CD1c-positive myeloid dendritic cell (primary cell): ENCODE measurements around the gene AMPD3.
A peak's percentile ranks its signal among the peaks of the same experiment; 100 is the strongest.

ENCODE experiments used
- DNase-seq: peaks from one replicate; pipeline ENCODE4 v3.0.0-alpha.2; 2016; ENCODE audit errors: extremely low spot score

Gene AMPD3

DNA sequence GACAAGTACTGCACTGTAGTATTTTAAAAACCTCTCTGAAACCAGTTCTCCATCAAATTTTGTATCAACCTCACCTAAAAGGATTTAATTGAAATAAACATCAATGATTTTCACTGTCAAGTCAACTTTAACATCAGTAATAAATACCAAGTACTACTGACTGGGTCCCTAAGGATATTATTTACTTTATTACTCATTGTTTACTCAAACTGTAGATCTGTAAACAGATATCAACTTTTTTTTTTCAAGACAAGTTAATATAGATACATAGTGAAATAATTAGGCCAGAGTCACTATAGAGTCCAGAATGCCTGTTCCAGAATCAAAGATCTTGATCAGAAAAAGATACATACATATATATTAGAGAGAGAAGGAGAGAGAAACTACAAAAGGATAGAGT, 84.3 kb downstream of the AMPD3 start:
- DNase-seq = no peak

DNA sequence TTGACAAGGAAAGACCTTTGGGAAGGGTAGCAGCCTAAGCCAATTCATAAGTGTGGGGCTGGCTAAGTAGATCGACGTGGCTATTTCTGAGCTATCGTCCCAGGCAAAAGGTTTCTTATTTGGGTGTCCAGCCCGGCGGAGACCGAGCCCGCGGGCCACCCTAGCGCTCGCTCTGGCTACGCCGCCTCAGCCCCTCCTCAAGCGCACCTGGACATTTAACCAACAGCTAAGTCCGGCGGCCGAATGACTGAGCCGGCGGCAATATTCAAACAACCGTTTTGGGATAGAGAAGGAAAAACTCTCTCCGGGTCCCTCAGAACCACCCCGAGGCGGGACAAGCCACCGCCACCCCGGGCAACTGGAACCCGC, 85.5 kb downstream of the AMPD3 start:
- DNase-seq = no peak

DNA sequence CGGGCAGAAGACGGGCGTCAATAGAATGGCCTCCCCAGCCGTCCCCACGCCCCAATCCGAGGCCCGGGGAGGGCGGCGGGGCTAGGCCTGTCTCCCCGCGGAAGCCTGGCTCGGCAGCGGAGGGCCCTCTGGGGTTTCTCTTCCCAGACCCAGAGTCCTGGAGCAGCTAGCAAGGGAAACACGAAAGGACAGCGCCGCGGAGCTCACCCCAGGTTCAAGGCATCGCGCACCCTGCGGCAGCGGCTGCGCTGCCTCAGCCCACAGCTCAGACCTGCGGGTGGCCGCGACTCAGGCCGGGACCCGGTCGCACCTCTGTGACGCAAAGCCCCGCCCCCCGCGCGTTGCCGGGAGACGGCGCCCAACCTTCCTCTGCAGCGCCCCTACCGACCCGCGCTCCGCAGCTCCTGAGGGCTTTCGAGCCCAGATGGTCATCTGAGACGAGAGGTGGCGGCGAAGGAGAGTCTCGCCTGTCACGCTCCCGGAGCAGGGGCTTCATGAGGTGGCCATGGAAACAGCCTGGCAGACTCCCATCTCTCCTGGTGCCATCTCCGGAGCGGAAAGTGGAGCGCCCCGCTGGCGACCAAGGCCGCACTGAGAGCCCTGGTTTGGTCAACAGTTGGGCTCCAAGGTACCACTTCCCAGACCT, 86.0 kb downstream of the AMPD3 start, which contains the start of gene RNF141:
Gene RNF141 (minus strand): TSS at position 273 of the 646 bp plus-strand sequence. CDS start 7,029 bp downstream, outside the sequence.
- peak; percentile 96 for DNase-seq

DNA sequence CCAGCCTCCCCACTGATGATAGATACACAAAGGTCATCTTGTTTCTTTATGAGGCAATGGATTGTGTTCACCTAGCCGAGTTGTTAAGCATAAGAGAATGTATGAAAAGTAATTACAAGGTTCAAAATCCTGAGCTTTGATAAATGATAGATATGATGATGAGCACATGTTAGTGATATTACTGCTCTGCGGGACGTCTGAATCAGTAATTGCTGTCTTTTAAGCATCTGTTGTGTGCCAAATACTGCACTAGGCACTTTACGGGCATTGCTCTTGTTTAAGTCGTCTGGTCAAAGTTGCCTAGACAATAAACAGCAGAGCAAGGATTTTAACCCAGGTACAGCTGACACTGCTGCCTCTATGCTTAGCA, 86.5 kb downstream of the AMPD3 start:
- no peak for DNase-seq

DNA sequence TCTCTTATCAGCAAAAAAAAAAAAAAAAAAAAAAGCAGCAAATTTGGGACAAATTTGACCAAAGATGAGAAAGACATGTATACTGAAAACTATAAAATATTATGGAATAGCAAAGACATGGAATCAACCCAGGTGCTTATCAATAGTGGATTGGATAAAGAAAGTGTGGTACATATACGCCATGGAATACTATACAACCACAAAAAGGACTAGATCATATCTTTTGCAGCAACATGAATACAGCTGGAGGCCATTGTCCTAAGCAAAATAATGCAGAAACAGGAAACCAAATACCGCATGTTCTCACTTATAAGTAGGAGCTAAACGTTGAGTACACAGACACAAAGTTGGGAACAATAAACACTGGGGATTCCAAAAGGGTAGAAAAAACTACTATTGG, 87.7 kb downstream of the AMPD3 start:
- DNase-seq = no peak

DNA sequence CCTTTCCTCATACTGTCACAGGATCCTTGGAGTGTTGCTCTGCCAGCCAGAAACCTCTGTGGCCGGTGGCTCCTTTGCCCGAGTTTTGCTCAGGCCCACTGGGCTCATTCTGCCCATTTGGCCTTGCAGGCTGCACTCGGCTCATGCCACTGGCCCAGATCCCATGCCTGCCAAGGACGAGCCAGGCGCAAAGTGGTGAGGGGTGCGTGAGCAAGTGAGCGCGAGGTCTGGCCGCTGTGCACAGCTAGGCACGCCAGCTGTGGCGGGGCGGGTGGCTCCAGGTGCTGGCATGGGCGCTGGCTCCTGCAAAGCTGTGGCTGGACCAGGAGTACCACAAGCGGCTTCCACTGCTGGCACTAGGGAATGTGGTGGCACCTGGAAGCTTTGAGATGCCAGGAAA, 88.7 kb downstream of the AMPD3 start:
- no peak for DNase-seq

DNA sequence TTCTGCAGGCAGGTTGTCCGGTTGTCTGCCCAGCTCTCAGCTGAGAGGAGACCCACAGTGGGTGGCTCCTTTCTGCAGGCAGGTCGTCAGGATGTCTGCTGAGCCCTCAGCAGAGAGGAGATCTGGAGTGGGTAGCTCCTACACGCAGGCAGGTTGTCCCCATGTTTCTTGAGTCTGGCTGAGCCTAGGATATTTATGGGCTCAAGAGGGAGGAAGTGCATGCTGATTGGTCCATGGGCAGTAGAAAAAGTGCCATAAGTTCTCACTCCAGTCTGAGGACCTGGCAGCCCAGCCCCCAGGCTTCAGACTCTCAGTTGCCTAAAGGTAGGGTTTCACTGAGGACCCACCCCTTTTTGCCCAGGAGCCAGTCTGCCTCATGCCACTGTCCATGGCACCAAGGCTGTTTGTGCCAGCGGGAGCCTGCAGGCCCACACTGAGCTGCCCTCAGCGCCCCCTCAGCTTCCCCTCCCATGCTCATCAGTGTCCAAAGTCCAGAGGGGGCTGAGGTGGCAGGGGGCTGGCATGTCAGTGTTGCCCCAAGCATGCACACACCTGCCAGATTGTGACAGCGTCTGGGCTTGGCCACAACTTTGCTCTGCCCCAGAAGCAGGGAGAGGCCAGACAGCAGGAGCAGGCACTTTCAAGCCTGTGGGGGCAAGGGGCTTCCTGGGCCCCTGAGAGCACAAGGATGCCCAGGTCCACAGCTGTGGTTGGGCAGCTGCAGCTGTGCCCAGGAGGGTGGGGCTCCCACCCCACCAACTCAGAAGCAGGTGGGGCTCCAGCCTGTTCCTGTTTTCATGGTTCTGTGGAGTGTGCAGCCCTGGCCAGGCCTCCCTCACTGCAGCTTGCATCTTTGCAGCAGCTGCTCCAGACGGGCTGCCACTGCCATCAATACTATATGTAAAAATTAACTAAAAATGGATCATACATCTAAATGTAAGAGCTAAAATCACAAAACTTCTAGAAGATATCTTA, 89.7 kb downstream of the AMPD3 start:
- DNase-seq = no peak

DNA sequence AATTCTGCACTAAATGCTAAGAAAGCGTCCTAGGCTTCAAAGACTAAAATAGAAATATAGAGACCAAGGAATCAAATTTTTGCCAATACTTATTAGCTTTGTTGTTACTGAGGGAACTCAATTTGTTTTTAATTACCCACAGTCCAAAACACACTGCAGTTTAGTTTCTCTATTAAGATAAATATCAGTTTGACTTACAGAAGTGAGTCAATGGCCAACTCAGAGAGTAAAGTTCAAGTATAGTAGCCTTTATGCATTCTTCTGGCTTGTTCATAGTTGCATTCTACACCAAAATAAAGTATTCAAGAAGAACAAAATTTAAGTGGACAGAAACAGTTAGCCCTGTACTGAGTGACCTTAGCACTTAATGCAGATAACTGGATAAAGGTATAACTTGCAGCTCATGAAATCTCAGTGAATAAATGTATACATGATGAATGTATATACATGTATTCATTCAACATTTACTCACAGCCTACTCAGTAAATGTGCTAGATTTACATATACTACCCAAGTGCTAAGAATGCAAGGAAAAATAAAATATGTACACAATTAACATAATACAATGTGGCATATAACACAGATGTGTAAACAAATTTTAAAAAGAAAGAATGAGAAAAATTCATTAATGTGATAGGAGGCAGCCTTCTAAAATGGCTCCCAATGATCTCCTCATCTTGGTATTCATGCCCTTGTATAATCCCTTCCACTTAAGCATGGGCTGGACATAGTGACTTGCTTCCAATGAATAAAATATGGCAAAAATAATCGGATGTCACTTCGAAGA, 95.6 kb downstream of the AMPD3 start:
- DNase-seq = no peak

DNA sequence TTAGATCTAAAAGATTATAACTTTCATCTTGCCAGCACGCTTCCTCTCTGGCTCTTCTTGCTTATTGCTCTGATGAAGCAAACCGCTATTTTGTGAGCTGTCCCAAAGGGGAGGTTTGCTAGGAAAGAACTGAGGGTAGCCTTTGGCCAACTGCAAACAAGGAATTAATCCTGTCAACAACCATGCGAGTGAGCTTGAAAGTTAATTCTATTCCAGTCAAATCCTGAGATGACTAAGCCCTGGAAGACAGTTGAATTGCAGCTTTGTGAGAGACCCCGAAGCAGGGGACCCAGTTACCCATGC, 96.2 kb downstream of the AMPD3 start:
- DNase-seq = no peak

DNA sequence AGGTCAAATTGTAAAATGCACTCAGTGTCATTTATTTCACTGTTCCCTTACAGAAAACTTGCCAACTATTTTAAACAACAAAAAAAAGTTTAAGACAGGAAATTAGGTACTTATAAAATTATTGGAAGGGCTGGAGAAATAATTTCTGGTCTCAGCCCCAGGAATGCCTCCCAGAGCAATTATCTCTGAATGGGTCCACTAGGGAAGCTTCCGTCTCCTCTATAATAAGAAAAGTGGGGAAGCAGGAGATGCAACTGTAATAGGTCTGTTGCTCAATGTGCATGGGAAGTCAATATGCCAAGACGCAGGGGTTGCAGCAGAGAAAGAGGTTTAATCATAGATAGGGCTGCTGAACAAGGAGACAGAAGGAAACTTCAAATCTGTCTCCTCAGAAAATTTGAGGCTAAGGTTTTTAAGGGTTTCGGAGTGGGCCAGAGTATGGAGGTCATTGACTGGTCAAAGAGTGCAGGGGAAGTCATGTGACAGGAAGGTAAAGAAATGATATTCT, 96.8 kb downstream of the AMPD3 start:
- no peak for DNase-seq

DNA sequence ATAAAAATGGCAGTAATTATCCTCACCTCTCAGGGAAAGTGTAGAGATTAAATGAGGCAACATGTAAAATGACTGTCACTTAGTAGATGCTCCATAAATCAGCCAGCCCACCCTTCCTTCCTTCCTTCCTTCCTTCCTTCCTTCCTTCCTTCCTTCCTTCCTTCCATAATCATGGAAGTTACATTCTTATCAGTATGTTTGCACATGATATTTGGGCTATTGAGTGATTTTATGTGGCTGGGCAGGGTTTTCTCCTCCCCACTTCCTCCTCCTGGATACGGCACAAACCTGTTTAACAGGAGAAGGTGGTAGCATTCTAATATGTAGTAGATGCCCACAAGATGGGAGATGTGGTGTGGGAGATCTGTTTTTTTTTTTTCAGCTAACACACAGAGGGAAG, 101.5 kb downstream of the AMPD3 start:
- DNase-seq = no peak
